H9 (cell line): Measurements from ENCODE around the gene LIPA. TPM values are rescaled to one million over a fixed set of nuclear protein-coding genes. Genes with fewer than 3 reads are reported as not detected.

Source experiments
- DNase-seq: peaks from one replicate; pipeline ENCODE4 v3.0.0-alpha.2; 2017
- H2AFZ ChIP-seq: one replicate; pipeline ENCODE4 v1.6.1; 2013; ENCODE audit warnings: mild to moderate bottlenecking, low read length, control low read depth, moderate library complexity
- H2AK5ac ChIP-seq: 2 replicates; pipeline ENCODE4 v1.6.1; 2013; ENCODE audit warnings: low read length, control low read depth, mixed read lengths; ENCODE audit not compliant: insufficient read length
- H2BK120ac ChIP-seq: one replicate; pipeline ENCODE4 v1.6.1; 2013; ENCODE audit warnings: low read depth, mild to moderate bottlenecking, low read length, control low read depth, inconsistent platforms; ENCODE audit not compliant: poor library complexity, severe bottlenecking
- H2BK12ac ChIP-seq: 2 replicates; pipeline ENCODE4 v1.6.1; 2013; ENCODE audit warnings: low read length, control low read depth, mixed read lengths, low read depth; ENCODE audit not compliant: insufficient read length
- H2BK15ac ChIP-seq: 2 replicates; pipeline ENCODE4 v1.6.1; 2013; ENCODE audit warnings: low read depth, low read length, control low read depth
- H2BK20ac ChIP-seq: one replicate; pipeline ENCODE4 v1.6.1; 2013; ENCODE audit warnings: low read depth, mild to moderate bottlenecking, low read length, control low read depth, inconsistent platforms; ENCODE audit not compliant: poor library complexity, severe bottlenecking
- H2BK5ac ChIP-seq: 2 replicates; pipeline ENCODE4 v1.6.1; 2013; ENCODE audit warnings: low read length, control low read depth, mixed read lengths; ENCODE audit not compliant: insufficient read length
- H3K14ac ChIP-seq: 2 replicates; pipeline ENCODE4 v1.6.1; 2013; ENCODE audit warnings: low read length, control low read depth; ENCODE audit not compliant: insufficient read depth
- H3K18ac ChIP-seq: 2 replicates; pipeline ENCODE4 v1.6.1; 2013; ENCODE audit warnings: low read depth, mild to moderate bottlenecking, mixed read lengths, low read length, control low read depth; ENCODE audit not compliant: insufficient read length
- H3K23ac ChIP-seq: 2 replicates; pipeline ENCODE4 v1.6.1; 2013; ENCODE audit warnings: low read length, control low read depth, mixed read lengths, low read depth; ENCODE audit not compliant: insufficient read length
- H3K23me2 ChIP-seq: 2 replicates; pipeline ENCODE4 v1.6.1; 2013; ENCODE audit warnings: low read depth, mild to moderate bottlenecking, mixed read lengths, low read length, control low read depth; ENCODE audit not compliant: insufficient read length, poor library complexity, severe bottlenecking
- H3K27ac ChIP-seq: 2 replicates; pipeline ENCODE4 v1.5.1; 2013; ENCODE audit warnings: low read length, control low read depth, mixed read lengths, low read depth; ENCODE audit not compliant: insufficient read length
- H3K27me3 ChIP-seq: 2 replicates; pipeline ENCODE4 v1.6.1; 2013; ENCODE audit warnings: low read length, control low read depth, inconsistent platforms; ENCODE audit not compliant: insufficient read depth
- H3K4ac ChIP-seq: 2 replicates; pipeline ENCODE4 v1.6.1; 2013; ENCODE audit warnings: low read depth, mild to moderate bottlenecking, control low read depth, inconsistent platforms, low read length, moderate library complexity
- H3K4me1 ChIP-seq: 2 replicates; pipeline ENCODE4 v1.6.1; 2013; ENCODE audit warnings: low read length, control low read depth, inconsistent platforms; ENCODE audit not compliant: insufficient read depth
- H3K4me2 ChIP-seq: 2 replicates; pipeline ENCODE4 v1.6.1; 2013; ENCODE audit warnings: low read length, control low read depth, mixed read lengths; ENCODE audit not compliant: insufficient read length, insufficient read depth
- H3K56ac ChIP-seq: 2 replicates; pipeline ENCODE4 v1.6.1; 2013; ENCODE audit warnings: low read depth, mild to moderate bottlenecking, mixed read lengths, low read length, control low read depth; ENCODE audit not compliant: insufficient read length
- H3K79me1 ChIP-seq: 2 replicates; pipeline ENCODE4 v1.6.1; 2013; ENCODE audit warnings: low read depth, mild to moderate bottlenecking, moderate library complexity, low read length, control low read depth, inconsistent platforms; ENCODE audit not compliant: insufficient read depth, poor library complexity, severe bottlenecking
- H3K79me2 ChIP-seq: 2 replicates; pipeline ENCODE4 v1.6.1; 2013; ENCODE audit warnings: low read length, control low read depth, inconsistent platforms; ENCODE audit not compliant: insufficient read depth
- H3K9ac ChIP-seq: 2 replicates; pipeline ENCODE4 v1.6.1; 2013; ENCODE audit warnings: low read length, control low read depth, mixed read lengths; ENCODE audit not compliant: insufficient read length; ENCODE audit errors: extremely low read depth
- H3K9me3 ChIP-seq: one replicate; pipeline ENCODE4 v1.6.1; 2013; ENCODE audit warnings: low read depth, low read length, inconsistent platforms; ENCODE audit not compliant: control insufficient read depth
- H3T11ph ChIP-seq: one replicate; pipeline ENCODE4 v1.6.1; 2013; ENCODE audit warnings: mild to moderate bottlenecking, low read length, control low read depth, inconsistent platforms
- H4K20me1 ChIP-seq: one replicate; pipeline ENCODE4 v1.6.1; 2013; ENCODE audit not compliant: control insufficient read depth, insufficient read length, insufficient read depth
- H4K5ac ChIP-seq: 2 replicates; pipeline ENCODE4 v1.6.1; 2013; ENCODE audit warnings: low read depth, mild to moderate bottlenecking, mixed read lengths, low read length, control low read depth; ENCODE audit not compliant: insufficient read length
- H4K8ac ChIP-seq: replicated peaks from 2 replicates; pipeline ENCODE4 v1.6.1; 2013; ENCODE audit warnings: low read length, control low read depth, mixed read lengths, low read depth; ENCODE audit not compliant: insufficient read length
- H4K91ac ChIP-seq: 2 replicates; pipeline ENCODE4 v1.6.1; 2013; ENCODE audit warnings: low read depth, mild to moderate bottlenecking, moderate library complexity, mixed read lengths, low read length, control low read depth; ENCODE audit not compliant: insufficient read length
- H3K27ac Mint-ChIP-seq, 3 experiments: 2 replicates in 2 of 3; 3 replicates in 1 of 3; pipeline ENCODE4 v1.8.0; 2020 to 2021; ENCODE audit warnings: mixed read lengths in 3 of 3, mild to moderate bottlenecking in 1 of 3, moderate library complexity in 1 of 3
- H3K27me3 Mint-ChIP-seq: 2 replicates; pipeline ENCODE4 v1.8.0; 2021; ENCODE audit warnings: low read depth, mild to moderate bottlenecking, moderate library complexity, mixed read lengths
- H3K36me3 Mint-ChIP-seq, 3 experiments: 2 replicates in 2 of 3; 3 replicates in 1 of 3; pipeline ENCODE4 v1.8.0; 2020 to 2021; ENCODE audit warnings: low read depth in 3 of 3, mixed read lengths in 3 of 3; ENCODE audit not compliant: insufficient read depth in 1 of 3
- H3K4me1 Mint-ChIP-seq, 2 experiments: 2 replicates each; pipeline ENCODE4 v1.8.0; 2020; ENCODE audit warnings: mixed read lengths in 2 of 2
- H3K4me3 Mint-ChIP-seq, 2 experiments: 2 replicates in 1 of 2; 3 replicates in 1 of 2; pipeline ENCODE4 v1.8.0; 2020 to 2021; ENCODE audit warnings: mild to moderate bottlenecking in 2 of 2, mixed read lengths in 2 of 2, moderate library complexity in 1 of 2
- H3K9me3 Mint-ChIP-seq, 2 experiments: 2 replicates in 1 of 2; 3 replicates in 1 of 2; pipeline ENCODE4 v1.8.0; 2020; ENCODE audit warnings: mild to moderate bottlenecking in 2 of 2, mixed read lengths in 2 of 2, moderate library complexity in 1 of 2
- CTCF ChIP-seq: fragments of 200-600 bp; sonication (generic); conservative IDR thresholded peaks from 3 replicates; pipeline ENCODE4 v1.8.0; 2021; ENCODE audit warnings: antibody characterized with exemption, mild to moderate bottlenecking
- total RNA-seq: library from RNA; stranded (reverse); gene quantifications from 2 replicates; pipeline ENCODE4 v1.2.1, GENCODE V29; 2021

Gene LIPA
- total RNA-seq, 1 experiment from 2014 or later, result 20.9 TPM

GRCh38 chr10:89175816-89176215 lies 75.8 kb downstream of the LIPA start:
- Histone ChIP-seq H3K18ac (no peak overlapping the region), H3K79me2 (no peaks in the 10 kb centered on the region), H2BK15ac (no peak overlapping the region), H3T11ph (no peak overlapping the region), H4K8ac (no peak overlapping the region), H3K27me3 (no peaks in the 10 kb centered on the region), H4K91ac (no peak overlapping the region), H3K9ac (no peak overlapping the region), H2AFZ (no peak overlapping the region), H3K27ac (no peak overlapping the region), H3K56ac (no peak overlapping the region), H3K9me3 (no peaks in the 10 kb centered on the region), H3K4ac (no peak overlapping the region), H4K20me1 (no peaks in the 10 kb centered on the region), H2BK5ac (no peak overlapping the region), H2AK5ac (no peak overlapping the region), H3K79me1 (no peaks in the 10 kb centered on the region), H3K4me1 (peaks cover 2% of the 10 kb centered on the region; the same call in 1 of the 2 replicates), H3K14ac (no peak overlapping the region), H3K23ac (no peak overlapping the region), H3K4me2 (no peak overlapping the region), H2BK120ac (no peak overlapping the region), H4K5ac (no peak overlapping the region), H2BK12ac (no peak overlapping the region), H3K23me2 (no peaks in the 10 kb centered on the region), H2BK20ac (no peak overlapping the region)
- Mint-ChIP-seq H3K27ac (no peak overlapping the region), H3K27me3 (no peaks in the 10 kb centered on the region), H3K36me3 (no peaks in the 10 kb centered on the region), H3K4me1 (peaks cover 22% of the 10 kb centered on the region in 2 experiments), H3K9me3 (no peaks in the 10 kb centered on the region; a peak in 1 of 5 replicates), H3K4me3 (no peak overlapping the region)
- DNase-seq, result no peak
- TF ChIP-seq CTCF, result no peak
